Measurements from ENCODE around the gene CEP85. TPM values are rescaled to one million over a fixed set of nuclear protein-coding genes. Genes with fewer than 3 reads are reported as not detected.

Gene CEP85
- total and polyA plus RNA-seq, 9 of the 15 experiments (the other 6 are each of a cell fraction or from before 2014, with no cell fraction given) = 42.1 to 140 (median 92.6) TPM

- no peak for TF ChIP-seq HBP1 (CRISPR knock-in tag; IDR thresholded peaks at IDR 0.05)
- TF ChIP-seq PCBP1 (IDR thresholded peaks at IDR 0.05; ENCODE audit: low read depth, low read length, poor library complexity, severe bottlenecking) = peak; percentile 94
- TF ChIP-seq BRF2 (IDR thresholded peaks at IDR 0.05; ENCODE audit: borderline replicate concordance, insufficient read depth, insufficient read length) = no peak
- 0 out of 2 replicates have a peak, but pooled peaks have one; percentile 9 for TF ChIP-seq JUN (IDR thresholded peaks at IDR 0.05; ENCODE audit: borderline replicate concordance, low read depth, low read length)
- no peak for TF ChIP-seq JUN (CRISPR knock-in tag; IDR thresholded peaks at IDR 0.05; ENCODE audit: borderline replicate concordance)
- TF ChIP-seq FOXP1 (CRISPR knock-in tag; IDR thresholded peaks at IDR 0.05) = peak; percentile 96
- TF ChIP-seq RBFOX2 (IDR thresholded peaks at IDR 0.05; ENCODE audit: low read depth, low read length) = peak; percentile 93
- no peak for TF ChIP-seq TBP (optimal IDR thresholded peaks at IDR 0.05; ENCODE audit: low read depth, low read length)
- TF ChIP-seq ID3 (CRISPR knock-in tag; IDR thresholded peaks at IDR 0.05) = no peak
- 0 out of 2 replicates have a peak, but pooled peaks have one; percentile 56 for TF ChIP-seq ID3 (tag; IDR thresholded peaks at IDR 0.05)
- peak; percentile 14 for TF ChIP-seq GTF3C2 (IDR thresholded peaks at IDR 0.05; ENCODE audit: borderline replicate concordance, extremely low read depth, insufficient read length)
- TF ChIP-seq THRB (CRISPR knock-in tag; conservative IDR thresholded peaks at IDR 0.05) = no peak
- TF ChIP-seq MXI1 (IDR thresholded peaks at IDR 0.05; ENCODE audit: low read depth, low read length) = no peak
- no peak for TF ChIP-seq RHOXF2B (CRISPR knock-in tag; conservative IDR thresholded peaks at IDR 0.05)
- TF ChIP-seq NR2C2 (CRISPR knock-in tag; IDR thresholded peaks at IDR 0.05) = peak; percentile 67
- peak; percentile 55; the same call in 1 of the 2 replicates for TF ChIP-seq NR2C2 (tag; IDR thresholded peaks at IDR 0.05)
- TF ChIP-seq NCOA1 (IDR thresholded peaks at IDR 0.05; ENCODE audit: low read depth) = peak; percentile 11; the same call in 1 of the 2 replicates
- no peak for TF ChIP-seq RBM39 (optimal IDR thresholded peaks at IDR 0.05; ENCODE audit: low read depth, low read length)
- no peak for TF ChIP-seq CBFA2T3 (IDR thresholded peaks at IDR 0.05)
- no peak for TF ChIP-seq SMC3 (conservative IDR thresholded peaks at IDR 0.05; ENCODE audit: insufficient read depth, low read depth, low read length)
- peak; percentile 72; the same call in 1 of the 2 replicates for TF ChIP-seq ZSCAN29 (IDR thresholded peaks at IDR 0.05)
Observed at GRCh38 chr1:26279456-26280332, 45.7 kb downstream of the CEP85 start, which contains the start of gene SH3BGRL3 (continued).

Measured in K562 (cell line).